DMS114 treated with DMSO at 0.1 percent for 48 hours (cell line): ENCODE data around the gene RYR3.

ENCODE experiments used
- DNase-seq: peaks from one replicate; lab custom pipeline; 2025; ENCODE audit not compliant: unreplicated experiment; lab: John Stamatoyannopoulos, UW

RYR3 gene

DNA sequence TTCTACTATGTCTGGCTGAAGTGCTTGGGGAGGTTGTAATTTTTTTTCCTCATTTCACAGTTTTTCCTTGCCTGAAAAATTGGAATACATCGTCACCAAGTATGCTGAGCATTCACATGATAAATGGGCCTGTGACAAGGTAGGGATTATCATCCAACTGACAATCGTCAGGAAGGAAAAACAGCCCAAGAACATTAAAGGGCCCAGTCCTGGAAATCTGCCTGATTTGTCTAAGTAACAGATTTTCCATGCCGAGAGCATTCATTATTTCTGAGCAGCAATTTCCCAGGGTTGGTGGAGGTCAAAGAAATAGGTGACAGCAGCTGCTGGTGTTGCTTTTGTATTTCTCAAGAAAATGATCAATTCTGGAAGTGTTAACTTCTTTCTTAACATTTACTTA, 431.5 kb downstream of the RYR3 start:
- DNase-seq, result no peak

DNA sequence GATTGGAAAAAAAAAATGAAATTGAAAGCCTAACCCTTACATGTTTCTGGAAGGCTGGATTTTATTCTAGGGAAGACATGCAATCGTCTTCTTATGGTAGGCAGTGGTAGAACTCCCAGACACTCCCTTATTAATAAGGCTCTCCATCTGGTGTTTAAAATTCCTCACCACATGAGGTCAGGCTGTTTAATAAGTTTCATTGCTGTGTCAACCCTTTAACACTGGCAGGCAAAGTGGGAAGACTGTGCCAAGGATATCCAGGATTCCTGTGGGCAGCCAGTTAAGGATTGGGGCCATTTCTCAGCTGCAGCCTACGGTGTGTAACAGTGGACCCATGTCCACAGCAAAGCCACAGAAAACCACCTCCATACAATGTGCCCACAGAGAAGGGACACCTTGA, 432.0 kb downstream of the RYR3 start:
- no peak for DNase-seq

DNA sequence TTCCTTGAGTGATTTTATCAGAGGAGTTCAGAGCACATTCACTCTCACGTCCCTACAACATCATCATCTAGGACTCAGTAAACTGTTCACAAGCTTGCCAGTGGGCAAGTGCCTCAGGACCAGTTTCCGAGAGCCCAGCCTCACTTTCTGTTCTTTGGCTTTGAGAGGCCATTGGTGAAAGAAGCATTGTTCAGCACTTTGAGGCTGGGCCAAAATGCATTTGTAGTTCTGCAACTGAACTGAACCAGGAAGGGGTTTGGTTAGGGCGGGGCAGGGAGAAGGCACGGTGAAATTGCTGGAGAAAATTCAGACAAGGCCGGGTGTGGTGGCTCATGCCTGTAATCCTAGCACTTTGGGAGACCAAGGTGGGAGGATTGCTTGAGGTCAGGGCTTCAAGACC, 435.4 kb downstream of the RYR3 start:
- no peak for DNase-seq

DNA sequence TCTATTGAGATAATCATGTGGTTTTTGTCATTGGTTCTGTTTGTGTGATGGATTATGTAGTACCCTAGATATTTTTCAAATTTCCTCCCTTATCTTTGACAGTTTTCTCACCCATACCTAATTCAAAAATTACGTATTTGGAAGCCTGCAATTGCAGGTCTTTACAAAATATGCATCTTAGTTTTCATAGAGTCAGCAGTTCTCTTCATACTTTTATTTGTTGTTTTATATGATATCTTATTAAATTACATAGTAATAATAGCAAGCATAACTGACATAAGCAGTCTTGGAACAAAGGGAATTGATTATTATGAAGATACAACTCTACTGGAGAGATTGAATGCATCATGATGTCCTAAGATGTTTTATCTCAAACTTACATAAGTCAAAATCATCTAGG, 442.2 kb downstream of the RYR3 start:
- DNase-seq, result no peak

DNA sequence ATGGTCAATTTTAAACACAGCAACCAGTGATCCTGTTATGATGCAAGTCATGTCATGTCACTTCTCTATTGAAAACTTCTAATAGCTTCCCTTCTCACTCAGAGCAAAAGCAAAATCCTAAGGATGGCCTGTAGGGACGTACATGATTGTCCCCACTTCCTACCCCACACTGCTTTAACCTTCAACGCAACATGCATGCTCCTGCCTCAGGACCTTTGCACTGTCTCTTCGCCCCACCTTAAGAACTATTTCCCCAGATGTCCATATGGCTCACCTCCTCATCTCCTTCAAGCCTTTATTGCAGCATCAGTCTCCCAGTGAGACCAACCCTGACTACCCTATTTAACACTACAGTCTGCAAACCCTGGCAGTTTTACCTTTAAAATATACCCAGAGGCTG, 443.5 kb downstream of the RYR3 start:
- DNase-seq, result no peak

DNA sequence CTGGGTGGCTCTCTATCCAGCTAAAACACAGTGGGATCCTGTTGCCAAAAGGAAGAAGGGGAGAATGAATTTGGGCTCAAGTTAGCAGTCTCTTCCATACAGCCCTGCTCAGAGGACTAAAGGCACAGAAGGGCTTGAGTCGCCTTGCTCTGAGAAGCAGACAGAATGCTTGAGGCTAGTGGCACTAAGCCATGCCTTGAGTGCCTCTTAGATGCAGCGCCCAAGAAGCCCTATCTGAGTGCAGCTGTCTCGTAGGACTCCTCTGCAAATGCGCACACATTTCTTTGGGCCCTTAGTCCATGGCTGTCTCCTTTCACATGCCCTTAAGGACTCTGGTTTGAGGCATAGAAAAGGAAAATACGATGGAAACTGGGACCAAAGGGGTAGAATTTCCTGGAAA, 446.2 kb downstream of the RYR3 start:
- DNase-seq, result no peak

DNA sequence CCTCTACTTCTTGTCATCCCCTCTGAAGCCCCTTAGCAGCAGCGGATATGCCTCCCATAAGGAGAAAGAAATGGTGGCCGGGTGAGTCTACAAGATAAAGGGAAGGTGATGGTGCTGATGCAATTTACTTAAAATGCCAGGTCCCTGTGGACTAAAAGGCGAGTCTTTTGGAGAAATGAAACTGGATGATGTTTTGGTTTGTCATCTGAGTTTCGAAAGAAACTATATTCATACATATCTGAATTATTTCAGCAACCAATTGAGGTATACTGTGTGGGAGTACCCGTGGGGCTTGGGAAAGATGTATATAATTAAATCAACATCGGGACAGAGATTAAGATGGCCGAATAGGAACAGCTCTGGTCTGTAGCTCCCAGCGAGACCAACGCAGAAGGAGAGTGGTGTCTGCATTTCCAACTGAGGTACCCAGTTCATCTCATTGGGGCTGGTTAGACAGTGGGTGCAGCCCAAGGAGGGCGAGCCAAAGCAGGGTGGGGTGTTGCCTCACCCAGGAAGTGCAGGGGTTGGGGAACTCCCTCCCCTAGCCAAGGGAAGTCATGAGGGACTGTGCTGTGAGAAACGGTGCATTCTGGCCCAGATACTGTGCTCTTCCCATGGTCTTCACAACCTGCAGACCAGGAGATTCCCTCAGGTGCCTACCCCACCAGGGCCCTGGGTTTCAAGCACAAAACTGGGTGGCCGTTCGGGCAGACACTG, 446.9 kb downstream of the RYR3 start:
- no peak for DNase-seq

DNA sequence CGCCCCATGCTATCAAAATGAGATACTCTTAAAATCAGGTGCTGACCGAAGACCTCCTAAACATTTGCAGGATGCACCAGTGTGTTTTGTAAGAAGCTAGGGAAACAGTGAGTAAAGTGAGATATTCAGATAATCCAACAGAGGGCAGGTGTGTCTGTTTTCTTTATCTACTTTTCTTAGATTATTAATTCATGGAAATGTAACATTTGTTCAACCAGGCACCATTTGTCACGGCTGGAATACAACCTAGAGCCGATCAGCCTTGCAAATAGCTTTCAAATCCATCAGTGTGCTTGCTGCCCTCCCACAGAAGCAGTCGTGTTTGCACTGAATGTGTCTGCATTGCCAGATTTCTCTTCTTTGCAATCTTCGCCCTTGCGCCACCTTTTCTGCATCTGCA, 455.6 kb downstream of the RYR3 start:
- DNase-seq, result no peak

DNA sequence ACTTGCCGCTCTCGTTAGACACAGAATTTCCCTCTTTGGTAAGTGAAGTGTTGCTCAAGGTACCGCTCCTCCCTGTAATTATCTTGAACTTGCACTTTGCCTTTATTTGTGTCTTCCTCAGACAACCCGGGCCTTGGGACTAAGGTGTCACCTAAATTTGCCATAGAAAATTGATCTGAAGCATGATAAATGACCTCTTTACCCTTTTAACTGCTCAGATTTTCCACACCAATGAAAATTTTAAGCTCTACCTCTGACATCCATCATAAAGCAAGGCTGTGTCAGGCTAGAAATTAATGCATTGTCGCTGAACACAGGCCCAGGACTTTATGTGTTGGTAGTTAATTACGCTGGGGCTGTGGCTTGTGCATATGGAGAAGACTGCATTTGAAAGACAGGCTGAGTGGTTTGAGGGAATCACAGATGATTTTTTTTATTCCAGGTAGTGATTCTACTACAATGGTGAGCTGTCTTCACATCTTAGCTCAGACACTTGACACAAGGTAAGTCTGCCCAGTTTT, 458.0 kb downstream of the RYR3 start:
- DNase-seq, result no peak

DNA sequence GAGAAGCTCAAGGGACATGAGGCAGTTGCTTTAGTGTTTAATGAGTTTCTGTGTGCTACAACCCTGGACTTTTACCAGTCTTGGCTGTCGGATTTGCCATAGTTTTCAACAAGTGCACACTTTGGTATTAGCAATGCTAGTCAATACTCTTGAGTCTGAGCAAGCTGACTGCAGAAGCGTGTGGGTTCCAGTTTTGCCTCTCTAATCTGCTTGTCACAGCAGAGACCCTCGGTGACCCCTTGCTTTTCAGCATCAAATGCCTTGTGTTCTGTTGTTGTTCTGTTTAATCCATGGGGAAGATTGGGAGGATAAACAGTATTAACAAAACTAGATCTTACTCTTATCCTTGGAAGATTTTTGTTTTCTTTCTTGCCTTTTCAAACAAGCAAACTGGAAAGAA, 463.2 kb downstream of the RYR3 start:
- no peak for DNase-seq

DNA sequence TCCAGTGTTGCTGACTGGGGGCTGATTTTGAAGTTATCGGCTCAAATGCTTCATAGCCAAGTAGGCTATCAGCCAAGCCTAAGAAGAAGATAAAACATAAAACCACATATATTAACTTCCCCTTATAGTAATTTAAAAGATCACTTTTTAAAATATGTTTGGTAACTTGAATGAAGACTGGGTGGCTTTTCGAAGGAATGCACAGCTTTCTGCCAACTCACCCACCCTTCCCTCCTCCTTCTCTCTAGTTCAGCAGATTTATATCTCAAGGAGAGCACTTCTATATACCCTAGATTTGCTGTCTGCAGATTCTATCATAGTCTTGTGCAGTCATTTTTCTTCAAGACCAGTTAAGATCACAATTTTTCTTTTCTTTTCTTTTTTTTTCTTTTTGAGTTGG, 468.1 kb downstream of the RYR3 start:
- no peak for DNase-seq

DNA sequence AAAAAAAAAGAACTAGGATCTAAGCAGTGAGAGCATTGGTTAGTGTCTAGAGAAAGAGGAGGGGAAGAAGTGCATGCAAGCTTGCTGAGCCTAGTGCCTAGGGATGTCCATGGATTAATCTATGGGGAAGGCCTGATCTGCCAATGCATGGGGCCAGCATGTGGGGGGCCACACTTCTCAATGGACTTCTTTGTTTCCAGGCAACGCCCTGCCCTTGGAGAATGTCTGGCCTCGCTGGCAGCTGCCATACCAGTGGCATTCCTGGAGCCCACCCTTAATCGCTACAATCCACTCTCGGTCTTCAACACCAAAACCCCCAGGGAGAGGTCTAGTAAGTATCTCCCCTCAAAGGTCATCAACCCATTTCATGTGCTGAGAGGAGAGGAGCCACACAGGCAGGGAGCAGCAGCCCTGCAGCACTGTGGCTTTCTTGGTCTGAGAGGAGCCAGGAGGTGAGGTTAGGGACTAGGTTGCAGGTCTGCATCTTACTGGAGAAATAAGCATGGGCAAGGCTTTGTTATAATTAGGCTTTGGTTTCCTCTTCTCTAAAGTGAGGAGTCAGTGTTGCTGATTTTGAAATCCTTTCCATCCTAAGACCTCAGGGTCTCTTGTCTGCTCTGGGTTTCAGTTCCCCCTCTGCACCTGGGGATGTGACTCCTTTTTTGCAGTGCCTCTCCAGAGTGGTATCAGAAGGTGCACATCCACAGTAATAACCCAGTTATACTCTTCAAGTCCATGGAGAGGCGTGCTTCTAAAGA, 469.4 kb downstream of the RYR3 start:
- no peak for DNase-seq

DNA sequence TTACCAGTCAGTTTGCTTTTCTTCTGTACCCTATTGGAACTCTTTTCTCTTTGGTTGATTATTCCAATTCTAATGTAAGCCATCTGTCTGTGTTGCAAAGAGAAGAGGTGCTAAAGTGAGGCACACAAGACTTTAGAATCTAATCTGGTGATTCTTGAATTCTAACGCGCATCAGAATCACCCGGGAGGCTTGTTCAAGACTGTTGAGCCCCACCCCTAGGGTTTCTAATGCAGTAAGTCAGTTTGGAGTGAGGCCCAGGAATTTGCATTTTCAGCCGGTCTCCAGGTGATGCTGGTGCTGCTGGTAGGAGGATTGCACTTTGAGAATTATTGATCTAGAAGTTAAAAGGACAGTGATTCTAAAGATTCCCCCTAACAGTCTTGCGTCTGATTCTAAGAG, 472.2 kb downstream of the RYR3 start:
- DNase-seq, result no peak

DNA sequence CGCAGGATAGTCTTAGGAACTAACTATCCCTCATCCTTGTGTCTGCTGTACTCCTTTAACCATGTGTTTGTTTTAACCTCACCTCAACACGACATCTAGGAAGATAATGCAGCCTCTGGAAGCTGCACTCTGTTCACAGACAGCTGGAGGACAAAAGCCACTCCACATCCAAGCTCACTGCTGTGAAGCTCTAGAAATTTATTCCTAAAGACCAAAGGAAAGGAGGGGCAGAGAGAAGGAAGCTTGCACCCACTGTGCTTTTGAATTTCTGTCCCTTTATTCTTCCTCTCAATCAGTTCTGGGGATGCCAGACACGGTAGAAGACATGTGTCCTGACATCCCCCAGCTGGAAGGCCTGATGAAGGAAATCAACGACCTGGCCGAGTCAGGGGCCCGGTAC, 474.6 kb downstream of the RYR3 start:
- DNase-seq, result no peak

DNA sequence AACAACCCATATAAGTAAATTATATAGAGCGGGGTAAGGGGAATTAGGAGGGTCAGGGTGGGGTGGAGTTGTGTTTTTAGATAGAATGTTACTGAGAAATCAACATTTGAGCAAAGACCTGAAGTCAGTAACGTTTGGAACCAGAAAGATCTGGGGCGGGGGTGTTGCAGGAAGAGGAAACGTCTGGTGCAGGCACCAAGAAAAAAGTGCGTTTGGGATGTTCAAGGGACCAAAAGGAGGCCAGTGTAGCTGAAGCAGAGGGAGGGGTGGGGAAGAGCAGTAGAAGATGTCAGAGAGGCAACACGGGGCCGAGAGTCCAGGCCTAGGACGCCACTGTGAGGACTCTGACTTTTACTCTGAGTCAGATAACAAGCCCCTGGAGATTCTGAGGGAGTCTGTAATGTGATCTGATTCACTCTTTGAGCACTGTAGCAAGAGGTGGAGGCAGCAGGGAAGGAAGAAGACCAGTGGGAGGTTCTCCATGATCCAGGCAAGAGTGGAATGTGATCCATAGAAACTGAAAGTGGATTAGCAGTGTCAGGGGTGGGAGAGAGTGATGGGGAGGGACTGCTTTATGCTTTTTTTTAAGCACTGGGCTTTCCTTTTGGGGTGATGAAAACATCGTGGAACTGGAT, 478.3 kb downstream of the RYR3 start:
- DNase-seq, result no peak

DNA sequence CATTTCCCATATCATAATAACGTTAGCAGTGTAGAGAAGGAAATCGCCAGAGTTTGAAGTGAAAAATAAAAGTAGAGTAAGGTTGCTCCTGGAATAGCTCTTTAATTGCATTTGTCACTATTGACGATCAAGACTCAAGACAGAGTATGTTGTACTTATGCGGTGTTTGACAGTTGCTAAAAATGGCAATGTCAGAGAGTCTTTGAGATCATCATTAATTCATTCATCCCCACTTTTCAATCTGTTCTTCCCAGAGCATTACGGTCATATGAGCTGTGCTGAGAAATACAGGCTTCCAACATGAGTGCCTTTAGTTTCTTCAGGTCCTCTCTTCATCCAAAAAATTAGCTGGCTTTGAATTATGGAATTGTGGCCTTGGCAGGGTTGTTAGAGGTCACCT, 483.7 kb downstream of the RYR3 start:
- no peak for DNase-seq

DNA sequence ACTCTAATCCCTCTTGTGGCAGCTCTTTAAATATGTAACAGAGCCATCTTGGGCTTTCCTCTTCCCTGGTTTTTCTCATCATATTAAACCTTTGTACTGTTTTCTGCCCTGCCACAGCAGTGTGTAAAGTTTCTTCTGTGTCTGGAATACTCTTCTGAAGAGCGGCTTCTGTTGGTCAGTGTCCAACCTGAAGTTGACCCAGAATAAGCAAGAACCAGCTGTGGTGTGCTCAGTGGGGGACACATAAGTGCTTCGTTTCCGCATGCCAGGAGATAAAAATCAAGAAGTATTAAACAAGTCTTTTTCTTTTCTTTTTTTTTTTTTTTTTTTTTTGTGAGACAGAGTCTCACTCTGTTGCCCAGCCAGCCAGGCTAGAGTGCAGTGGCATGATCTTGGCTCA, 484.3 kb downstream of the RYR3 start:
- DNase-seq, result no peak

DNA sequence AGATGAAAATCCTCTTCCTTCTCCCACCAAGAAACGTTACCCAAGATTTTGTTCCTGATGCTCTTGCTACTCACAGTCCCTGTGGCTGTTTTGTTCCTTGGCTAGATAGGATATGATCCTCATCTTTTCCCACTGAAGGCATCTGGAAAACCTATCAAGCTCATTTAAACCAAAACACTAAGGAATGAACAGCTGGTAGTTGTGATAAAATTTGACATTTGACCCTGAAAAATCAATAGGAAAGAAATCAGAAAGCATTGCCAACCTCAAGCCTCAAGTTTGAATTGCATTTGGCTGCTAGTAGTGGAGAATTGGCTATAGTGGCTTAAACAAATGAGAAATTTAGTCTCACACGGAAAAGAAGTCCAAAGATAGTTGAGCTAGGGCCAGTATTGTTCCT, 486.9 kb downstream of the RYR3 start:
- DNase-seq, result no peak

DNA sequence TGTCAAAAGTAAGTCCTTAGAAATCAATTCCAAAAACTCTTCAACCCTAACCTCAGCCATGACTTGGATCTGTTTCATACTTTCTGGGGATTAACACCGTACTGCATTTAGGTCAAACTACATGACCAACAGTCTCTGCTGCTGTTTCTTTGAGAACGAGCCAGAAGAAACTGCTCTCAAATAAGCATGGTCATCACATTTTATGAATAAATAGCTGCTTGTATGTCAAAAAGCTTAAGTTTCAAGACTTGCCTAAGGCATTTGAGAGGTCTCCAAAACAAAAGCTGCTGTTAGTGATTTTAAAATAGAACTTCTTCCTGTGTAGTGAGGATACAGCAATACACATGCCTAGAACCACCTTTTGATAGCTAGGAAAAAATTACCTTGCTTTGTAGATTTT, 491.2 kb downstream of the RYR3 start:
- DNase-seq, result no peak

DNA sequence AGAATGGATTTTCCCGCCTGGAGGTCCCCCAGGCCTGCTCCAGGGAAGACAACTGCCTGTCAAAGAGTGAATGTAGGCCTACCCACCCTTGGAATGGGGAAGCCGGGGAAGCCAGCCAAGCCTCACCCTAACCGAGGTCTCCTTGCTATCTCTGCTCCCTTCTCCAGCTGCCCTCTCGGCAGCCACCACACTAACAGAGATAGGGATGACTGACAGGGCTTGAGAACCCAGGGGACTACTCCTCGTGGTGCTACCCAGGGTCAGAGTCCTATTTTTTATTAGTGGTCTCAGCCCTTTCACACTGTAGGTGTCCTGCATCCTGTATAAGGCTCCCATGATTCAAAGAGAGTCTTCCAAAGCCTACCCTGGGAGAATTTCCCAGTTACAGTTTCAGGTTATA, 496.9 kb downstream of the RYR3 start:
- DNase-seq, result no peak

DNA sequence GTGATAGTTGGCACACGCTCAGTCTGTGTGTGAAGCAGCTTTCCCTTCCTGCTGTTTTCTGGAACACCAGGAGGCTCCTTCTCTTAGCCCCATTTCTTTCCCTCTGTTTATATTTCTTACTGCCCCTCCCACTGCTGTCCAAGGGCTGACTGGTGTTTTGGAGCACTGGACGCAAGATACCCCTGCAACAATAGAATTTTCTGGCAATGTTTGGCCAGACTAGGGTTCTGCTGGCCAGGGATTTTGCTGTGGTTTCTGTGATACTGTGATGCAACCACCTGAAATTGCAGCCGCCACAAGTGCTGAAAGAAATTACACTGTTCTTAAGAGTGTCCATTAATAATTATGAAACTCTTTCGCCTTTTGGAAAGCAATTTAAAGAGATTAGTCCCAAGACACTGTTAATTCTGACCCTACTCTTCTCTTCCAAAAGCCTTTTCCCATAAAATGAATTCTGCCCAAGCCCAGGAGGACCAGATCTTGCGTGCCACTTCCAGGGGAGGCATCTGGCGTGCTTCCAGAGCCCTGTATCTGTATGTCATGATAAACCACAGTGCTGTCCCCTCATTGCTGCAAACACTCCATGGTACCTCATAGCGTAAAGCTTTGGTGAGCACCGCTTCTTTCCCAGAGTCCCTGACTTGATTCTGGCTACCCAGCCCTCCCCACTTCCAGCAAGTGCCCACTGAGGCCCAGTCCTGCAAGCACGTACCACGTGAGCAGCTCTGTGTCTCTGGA, 498.1 kb downstream of the RYR3 start:
- DNase-seq, result no peak
